Raji (cell line): ENCODE results near the gene CD2AP.

Source experiments
- POLR2A ChIP-seq: IDR thresholded peaks from 2 replicates; pipeline ENCODE4 v1.6.1; 2011; ENCODE audit warnings: low read depth, low read length, control low read depth; ENCODE audit not compliant: insufficient read depth

CD2AP gene

GRCh38 chr6:47525330-47526057 is 47.9 kb downstream of the CD2AP start:
- no peak for TF ChIP-seq POLR2A

GRCh38 chr6:47527274-47527673 is 49.7 kb downstream of the CD2AP start:
- no peak for TF ChIP-seq POLR2A

DNA sequence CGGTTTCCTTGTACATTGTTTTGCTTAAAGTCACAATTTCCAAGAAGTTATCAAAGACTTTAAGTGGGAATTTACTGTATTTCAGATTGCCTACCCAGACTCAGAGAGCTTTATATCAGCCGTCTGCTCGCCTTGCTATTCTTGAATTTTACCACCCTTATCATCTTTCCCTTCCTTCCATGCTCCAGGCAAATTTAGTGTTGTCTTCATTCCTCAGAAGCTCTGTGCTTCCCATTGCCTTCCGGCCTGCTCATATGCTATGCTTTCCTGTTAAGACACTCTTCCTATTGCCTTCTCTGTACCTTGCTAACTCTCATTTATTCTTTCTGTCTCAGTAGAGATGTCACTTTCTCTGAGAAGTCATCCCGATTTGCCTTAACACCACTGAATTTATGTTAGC is 52.1 kb downstream of the CD2AP start:
- no peak for TF ChIP-seq POLR2A

- no peak for TF ChIP-seq POLR2A
Observed at GRCh38 chr6:47532981-47533585, 55.5 kb downstream of the CD2AP start.

DNA sequence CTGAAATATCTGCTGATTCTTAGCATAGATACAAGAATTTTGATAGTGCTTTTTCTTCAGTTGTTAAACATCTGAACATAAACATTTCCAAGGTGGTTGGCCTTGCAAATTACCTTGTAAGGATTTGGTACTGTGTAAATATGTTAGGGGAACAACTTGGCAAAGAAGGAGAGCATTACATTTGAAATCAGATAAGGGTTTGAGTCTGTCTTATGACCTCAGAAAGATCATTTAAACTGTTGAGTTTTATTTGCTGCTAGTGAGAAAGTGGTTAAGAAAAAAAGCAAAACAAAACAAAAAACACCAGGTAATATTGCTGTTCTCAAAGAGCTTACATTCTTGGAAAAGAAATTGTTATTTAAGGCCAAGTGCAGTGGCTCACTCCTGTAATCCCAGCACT is 56.5 kb downstream of the CD2AP start:
- TF ChIP-seq POLR2A: no peak

GRCh38 chr6:47535316-47536225 is 58.0 kb downstream of the CD2AP start:
- TF ChIP-seq POLR2A: no peak

DNA sequence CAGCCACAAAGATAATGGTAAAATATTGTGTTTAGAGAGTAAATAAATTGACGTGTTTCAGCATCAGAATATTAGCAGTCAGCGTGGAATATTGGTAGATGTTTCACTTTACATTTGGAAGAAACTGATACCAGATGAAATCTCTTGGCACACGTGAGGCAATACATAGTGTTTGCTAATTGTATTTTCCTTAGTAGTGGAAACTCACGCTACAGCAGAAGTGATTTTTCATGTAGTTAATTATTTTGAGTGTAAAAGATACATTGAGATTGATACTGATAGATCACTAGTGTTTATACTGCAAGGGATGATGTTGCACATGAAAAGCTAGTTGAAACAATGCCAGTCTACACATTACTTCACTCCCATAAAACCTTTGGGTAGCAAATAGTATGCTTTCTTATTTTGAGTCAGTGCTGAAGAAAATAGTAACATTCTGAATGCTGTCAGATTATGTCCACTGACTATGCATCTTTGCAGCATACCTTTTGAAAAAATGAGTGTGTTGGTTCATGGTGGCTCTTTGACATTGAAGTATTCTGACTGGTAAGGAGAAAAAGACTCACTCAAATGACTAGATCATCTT is 59.3 kb downstream of the CD2AP start:
- no peak for TF ChIP-seq POLR2A

- TF ChIP-seq POLR2A: no peak
Observed at GRCh38 chr6:47545223-47545622, 67.6 kb downstream of the CD2AP start.

- TF ChIP-seq POLR2A: no peak
Observed at GRCh38 chr6:47551670-47552069, 74.1 kb downstream of the CD2AP start.

- TF ChIP-seq POLR2A: no peak
Observed at GRCh38 chr6:47552319-47552718, 74.7 kb downstream of the CD2AP start.

DNA sequence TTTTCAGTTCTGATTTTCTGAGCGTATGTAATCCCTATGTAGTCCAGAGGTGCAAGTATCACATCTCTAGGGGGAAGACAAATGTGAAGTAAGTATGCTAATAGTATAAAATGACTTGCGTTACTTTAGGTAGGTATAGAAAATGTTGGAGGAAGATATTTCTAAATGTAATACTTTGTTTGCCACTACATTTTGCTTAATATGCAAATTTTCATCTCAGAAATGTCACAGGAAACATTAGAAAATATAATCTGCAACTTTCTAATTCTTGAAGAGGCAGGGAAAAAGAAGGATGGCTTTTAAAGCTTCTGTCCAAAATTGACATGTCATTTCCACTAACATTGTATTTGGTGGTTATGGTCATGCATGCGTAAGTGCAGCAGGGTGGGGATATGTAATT is 85.6 kb downstream of the CD2AP start:
- no peak for TF ChIP-seq POLR2A

DNA sequence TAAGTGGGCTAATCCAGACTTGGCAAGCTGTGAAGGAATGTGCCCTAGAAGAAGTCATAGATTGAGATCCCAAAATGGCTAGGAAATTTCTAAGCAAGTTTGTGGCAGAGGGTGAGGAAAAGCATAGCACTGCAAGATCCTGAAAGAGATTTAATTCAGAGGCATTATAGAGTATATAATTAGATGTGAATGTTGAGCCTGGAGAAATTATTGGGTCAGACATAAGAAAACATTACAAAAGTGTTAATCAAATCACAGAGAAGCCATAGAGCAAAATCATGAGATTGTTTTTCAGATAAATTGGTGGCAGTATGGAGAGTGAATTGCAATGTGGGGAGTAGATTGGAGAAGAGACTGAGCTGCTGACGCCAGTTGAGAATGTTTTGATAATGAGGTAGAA is 90.0 kb downstream of the CD2AP start:
- no peak for TF ChIP-seq POLR2A

GRCh38 chr6:47571488-47571887 is 93.9 kb downstream of the CD2AP start:
- no peak for TF ChIP-seq POLR2A

- TF ChIP-seq POLR2A: no peak
Observed at GRCh38 chr6:47573109-47573508, 95.5 kb downstream of the CD2AP start.

DNA sequence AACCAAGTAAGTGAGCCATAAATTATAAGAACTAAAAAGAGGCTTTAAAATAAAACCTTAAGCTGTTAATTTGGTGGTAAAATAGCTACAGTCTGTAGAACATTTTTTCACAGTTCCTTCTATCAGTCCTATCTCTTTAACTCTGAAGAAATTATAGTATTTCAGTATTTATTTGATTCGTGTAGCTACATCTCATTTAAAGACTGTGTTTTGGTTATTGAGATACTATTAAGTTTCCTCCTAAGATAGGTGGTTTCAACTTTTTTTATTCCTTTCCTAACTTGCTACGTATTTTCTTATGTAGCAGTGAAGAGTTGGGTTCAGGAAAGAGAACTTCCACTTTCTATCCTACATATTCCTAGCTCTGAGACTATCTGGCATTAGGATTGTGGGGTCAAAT is 97.2 kb downstream of the CD2AP start:
- TF ChIP-seq POLR2A: no peak
